ENCODE results near the gene COX10.
"Not testable (repeated sequence)": the region's sequence is repeated elsewhere in the genome, so short reads cannot be mapped to it uniquely, and the experiment has no call there.

DNA sequence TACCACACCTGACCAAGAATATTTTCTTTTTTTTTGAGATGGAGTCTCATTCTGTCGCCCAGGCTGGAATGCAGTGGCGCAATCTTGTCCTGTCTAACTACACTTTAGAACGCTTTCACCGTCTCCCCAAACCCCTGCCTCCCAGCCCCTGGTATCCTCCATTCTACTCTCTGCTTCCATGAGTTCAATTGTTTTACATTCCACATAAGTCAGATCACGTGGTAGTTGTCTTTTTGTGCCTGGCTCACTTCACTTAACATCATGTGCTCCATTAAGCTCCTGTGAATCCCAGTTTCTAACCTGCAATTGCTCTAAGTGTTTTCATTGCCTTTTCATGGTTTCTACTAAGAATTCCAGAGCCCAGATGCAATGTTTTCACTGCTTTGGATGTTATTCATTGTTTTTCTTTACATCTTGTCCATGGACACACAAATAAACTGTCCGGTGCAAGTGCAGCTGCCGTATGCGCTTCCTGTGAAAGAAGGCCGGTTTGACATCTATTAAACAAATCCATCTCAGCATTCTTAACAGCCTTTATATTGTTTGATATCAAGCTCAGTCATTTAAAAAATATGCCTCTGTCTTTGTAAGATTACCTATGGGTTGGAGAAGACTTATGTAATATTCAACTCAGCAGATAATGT, 47.5 kb upstream of the COX10 start:
- not testable (repeated sequence) for TF ChIP-seq ZFP30 (CRISPR knock-in tag; IDR thresholded peaks at IDR 0.05); OSR1 (CRISPR knock-in tag; IDR thresholded peaks at IDR 0.05); TCF4 (CRISPR knock-in tag; IDR thresholded peaks at IDR 0.05; ENCODE audit: borderline replicate concordance); CSDC2 (CRISPR knock-in tag; IDR thresholded peaks at IDR 0.05); RARB (CRISPR knock-in tag; IDR thresholded peaks at IDR 0.05); TOX (CRISPR knock-in tag; IDR thresholded peaks at IDR 0.05; ENCODE audit: borderline replicate concordance); ZNF565 (CRISPR knock-in tag; conservative IDR thresholded peaks at IDR 0.05; ENCODE audit: low read depth); ISL1 (CRISPR knock-in tag; IDR thresholded peaks at IDR 0.05); BACH2 (CRISPR knock-in tag; IDR thresholded peaks at IDR 0.05; ENCODE audit: borderline replicate concordance); ARNTL (CRISPR knock-in tag; IDR thresholded peaks at IDR 0.05; ENCODE audit: borderline replicate concordance, low read depth)
- TF ChIP-seq, protein P1, sequence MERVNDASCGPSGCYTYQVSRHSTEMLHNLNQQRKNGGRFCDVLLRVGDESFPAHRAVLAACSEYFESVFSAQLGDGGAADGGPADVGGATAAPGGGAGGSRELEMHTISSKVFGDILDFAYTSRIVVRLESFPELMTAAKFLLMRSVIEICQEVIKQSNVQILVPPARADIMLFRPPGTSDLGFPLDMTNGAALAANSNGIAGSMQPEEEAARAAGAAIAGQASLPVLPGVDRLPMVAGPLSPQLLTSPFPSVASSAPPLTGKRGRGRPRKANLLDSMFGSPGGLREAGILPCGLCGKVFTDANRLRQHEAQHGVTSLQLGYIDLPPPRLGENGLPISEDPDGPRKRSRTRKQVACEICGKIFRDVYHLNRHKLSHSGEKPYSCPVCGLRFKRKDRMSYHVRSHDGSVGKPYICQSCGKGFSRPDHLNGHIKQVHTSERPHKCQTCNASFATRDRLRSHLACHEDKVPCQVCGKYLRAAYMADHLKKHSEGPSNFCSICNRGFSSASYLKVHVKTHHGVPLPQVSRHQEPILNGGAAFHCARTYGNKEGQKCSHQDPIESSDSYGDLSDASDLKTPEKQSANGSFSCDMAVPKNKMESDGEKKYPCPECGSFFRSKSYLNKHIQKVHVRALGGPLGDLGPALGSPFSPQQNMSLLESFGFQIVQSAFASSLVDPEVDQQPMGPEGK (CRISPR knock-in tag; IDR thresholded peaks at IDR 0.05; ENCODE audit: borderline replicate concordance) = not testable (repeated sequence)
- TF ChIP-seq, protein P2, sequence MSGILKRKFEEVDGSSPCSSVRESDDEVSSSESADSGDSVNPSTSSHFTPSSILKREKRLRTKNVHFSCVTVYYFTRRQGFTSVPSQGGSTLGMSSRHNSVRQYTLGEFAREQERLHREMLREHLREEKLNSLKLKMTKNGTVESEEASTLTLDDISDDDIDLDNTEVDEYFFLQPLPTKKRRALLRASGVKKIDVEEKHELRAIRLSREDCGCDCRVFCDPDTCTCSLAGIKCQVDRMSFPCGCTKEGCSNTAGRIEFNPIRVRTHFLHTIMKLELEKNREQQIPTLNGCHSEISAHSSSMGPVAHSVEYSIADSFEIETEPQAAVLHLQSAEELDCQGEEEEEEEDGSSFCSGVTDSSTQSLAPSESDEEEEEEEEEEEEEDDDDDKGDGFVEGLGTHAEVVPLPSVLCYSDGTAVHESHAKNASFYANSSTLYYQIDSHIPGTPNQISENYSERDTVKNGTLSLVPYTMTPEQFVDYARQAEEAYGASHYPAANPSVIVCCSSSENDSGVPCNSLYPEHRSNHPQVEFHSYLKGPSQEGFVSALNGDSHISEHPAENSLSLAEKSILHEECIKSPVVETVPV (CRISPR knock-in tag; IDR thresholded peaks at IDR 0.05) = not testable (repeated sequence)
